Tibial artery (tissue), 4 donors: Measurements from ENCODE around the gene KCNK5.

Source experiments
- DNase-seq, 2 donors: peaks; one replicate each; pipeline ENCODE4 v3.0.0-alpha.2; 2019
- H3K27ac ChIP-seq, 2 donors: fragments of 200-600 bp; sonication (generic) in 1 of 2; 1 replicate in 1 of 2; 2 replicates in 1 of 2; pipeline ENCODE4 v1.5.1; 2018 to 2019; ENCODE audit warnings: mild to moderate bottlenecking in 1 of 2
- H3K27me3 ChIP-seq, 2 donors: fragments of 200-600 bp; sonication (generic) in 1 of 2; one replicate each; pipeline versions ENCODE4 v1.5.1 to v1.6.0; 2016 to 2019
- H3K36me3 ChIP-seq, 3 donors: fragments of 200-600 bp; sonication (generic) in 2 of 3; one replicate each; pipeline ENCODE4 v1.5.1; 2016 to 2019; ENCODE audit warnings: mild to moderate bottlenecking in 2 of 3
- H3K4me1 ChIP-seq, 4 donors: fragments of 200-600 bp; sonication (generic) in 2 of 4; 1 replicate in 3 of 4; 2 replicates in 1 of 4; pipeline ENCODE4 v1.5.1; 2016 to 2019
- H3K4me3 ChIP-seq, 2 donors: fragments of 200-600 bp; sonication (generic) in 1 of 2; 1 replicate in 1 of 2; 2 replicates in 1 of 2; pipeline ENCODE4 v1.5.1; 2018 to 2019; ENCODE audit warnings: mild to moderate bottlenecking in 2 of 2
- H3K9me3 ChIP-seq, 3 donors: fragments of 200-600 bp; sonication (generic) in 1 of 3; one replicate each; pipeline ENCODE4 v1.5.1; 2016 to 2019
- intact Hi-C: fragments of 100-400 bp; cut with DNase I; formaldehyde crosslinking; loops from one replicate; pipeline ENCODE4 v1.15.0; 2023; ENCODE audit warnings: low total_unique reads
- TF ChIP-seq, protein P1 (sequence below), 2 experiments: fragments of 200-600 bp in 1 of 2; fragments of 450-650 bp in 1 of 2; IDR thresholded peaks; one replicate each; pipeline ENCODE4 v1.5.1; 2017 to 2019; ENCODE audit warnings: antibody characterized with exemption in 2 of 2, mild to moderate bottlenecking in 1 of 2, moderate library complexity in 1 of 2

KCNK5 gene

DNA sequence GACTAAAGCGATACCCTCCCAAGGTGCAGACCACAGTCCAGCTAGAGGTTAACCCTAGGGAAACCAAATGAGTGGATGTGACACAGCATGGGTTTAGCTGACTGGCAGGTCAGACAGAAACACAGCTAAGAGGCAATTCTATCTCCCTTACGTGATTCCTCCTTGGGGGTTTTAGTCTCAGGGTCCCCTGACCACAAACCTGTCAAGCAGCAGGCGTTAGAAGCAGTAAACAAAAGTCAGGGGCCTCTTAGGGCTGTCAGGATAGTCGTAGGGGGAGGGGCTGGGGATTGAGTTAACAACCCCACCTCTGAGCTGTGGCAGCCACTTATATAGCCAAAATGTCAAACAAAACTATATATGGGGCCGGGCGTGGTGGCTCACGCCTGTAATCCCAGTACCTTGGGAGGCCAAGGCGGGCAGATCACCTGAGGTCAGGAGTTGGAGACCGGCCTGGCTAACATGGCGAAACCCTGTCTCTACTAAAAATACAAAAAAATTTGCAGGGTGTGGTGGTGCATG is 13.6 kb downstream of the KCNK5 start:
- Histone ChIP-seq H3K27ac (no peak overlapping the region), H3K4me3 (no peak overlapping the region), H3K27me3 (no peaks in the 10 kb centered on the region), H3K36me3 (no peaks in the 10 kb centered on the region), H3K9me3 (no peaks in the 10 kb centered on the region), H3K4me1 (peaks cover 0 to 24% (median 11%) of the 10 kb centered on the region in 4 donors)
- intact Hi-C loops: no loop called here
- TF ChIP-seq, protein P1, sequence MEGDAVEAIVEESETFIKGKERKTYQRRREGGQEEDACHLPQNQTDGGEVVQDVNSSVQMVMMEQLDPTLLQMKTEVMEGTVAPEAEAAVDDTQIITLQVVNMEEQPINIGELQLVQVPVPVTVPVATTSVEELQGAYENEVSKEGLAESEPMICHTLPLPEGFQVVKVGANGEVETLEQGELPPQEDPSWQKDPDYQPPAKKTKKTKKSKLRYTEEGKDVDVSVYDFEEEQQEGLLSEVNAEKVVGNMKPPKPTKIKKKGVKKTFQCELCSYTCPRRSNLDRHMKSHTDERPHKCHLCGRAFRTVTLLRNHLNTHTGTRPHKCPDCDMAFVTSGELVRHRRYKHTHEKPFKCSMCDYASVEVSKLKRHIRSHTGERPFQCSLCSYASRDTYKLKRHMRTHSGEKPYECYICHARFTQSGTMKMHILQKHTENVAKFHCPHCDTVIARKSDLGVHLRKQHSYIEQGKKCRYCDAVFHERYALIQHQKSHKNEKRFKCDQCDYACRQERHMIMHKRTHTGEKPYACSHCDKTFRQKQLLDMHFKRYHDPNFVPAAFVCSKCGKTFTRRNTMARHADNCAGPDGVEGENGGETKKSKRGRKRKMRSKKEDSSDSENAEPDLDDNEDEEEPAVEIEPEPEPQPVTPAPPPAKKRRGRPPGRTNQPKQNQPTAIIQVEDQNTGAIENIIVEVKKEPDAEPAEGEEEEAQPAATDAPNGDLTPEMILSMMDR (IDR thresholded peaks at IDR 0.05): no peak
- no peak for DNase-seq

DNA sequence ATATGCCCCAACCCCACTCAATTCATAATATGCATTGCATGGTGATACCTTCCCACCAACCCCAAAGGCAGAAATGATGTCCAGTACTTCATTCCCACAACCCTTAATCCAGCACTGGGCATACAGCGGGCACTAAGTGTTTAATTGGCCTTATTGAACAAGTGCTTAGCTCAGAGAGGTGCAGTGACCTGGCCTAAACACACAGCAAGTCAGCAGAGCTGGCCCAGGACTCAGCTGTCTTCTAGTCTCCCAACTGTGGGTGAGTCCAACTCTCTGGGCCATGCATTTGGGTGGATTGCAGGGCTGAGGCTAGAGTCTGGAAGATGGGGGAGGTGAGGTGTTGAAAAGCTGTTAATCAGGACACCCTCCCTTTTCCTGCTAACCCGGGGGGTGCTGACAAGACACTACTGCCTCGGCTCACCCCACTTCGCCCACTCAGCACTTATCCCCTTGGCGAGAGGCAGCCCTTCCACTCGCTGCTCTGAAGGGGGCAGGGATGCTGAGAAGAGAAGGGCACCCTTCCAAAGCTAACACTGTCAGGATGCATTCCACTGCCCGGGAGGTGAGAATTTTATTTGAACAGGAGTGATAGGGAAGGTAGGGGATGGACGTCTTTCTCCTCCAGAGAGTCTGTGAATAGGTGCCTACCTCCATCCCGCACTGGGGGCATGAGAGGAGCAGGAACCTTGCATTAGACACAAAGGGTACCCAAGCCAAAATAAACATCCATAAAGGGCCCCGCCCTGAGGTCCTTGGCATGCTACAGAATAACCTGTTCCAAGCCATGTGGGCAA is 14.2 kb downstream of the KCNK5 start:
- H3K4me3 ChIP-seq: no peak overlapping the region
- TF ChIP-seq, protein P1 (IDR thresholded peaks at IDR 0.05): no peak
- H3K36me3 ChIP-seq: no peaks in the 10 kb centered on the region
- H3K4me1 ChIP-seq: peaks cover 0 to 24% (median 11%) of the 10 kb centered on the region in 4 donors
- no peak for DNase-seq
- H3K9me3 ChIP-seq: no peaks in the 10 kb centered on the region
- H3K27ac ChIP-seq: no peak overlapping the region
- no peaks in the 10 kb centered on the region for H3K27me3 ChIP-seq
- intact Hi-C loops: no loop called here

DNA sequence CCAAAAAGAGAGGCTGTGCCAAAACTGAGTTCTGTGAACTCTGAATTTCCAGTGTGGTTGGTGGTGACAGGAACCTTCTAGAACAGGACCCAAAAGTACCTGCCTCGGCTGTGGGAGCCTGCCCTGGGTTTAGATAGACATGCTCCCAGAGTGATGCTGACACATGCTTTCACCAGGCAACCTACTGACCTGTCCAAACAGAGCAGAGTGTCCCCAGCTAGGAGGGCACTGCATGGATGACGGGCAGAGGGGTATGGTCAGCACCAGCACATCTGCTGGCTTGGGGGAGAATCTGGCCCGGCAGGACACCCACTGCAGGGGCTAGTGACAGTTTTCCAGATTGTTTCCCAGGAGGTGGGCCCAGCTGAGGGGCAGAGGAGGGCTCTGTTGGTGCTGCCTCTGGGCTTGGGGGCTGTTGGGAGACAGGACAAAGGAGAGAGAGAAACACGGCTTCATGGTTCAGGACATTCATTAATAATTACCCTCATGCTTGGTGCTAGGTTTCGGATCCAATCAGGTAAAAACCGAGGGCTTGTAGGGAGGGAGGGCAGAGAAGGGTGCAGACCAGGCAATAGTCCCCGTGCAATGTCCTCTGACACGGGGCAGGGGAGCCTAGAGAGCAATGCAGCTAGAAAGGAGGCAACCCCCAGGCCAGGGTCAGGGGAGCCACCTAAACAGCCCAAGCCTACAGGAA is 15.0 kb downstream of the KCNK5 start:
- Histone ChIP-seq H3K27ac (no peak overlapping the region), H3K27me3 (peaks cover 0 to 2% of the 10 kb centered on the region in 2 donors), H3K9me3 (no peaks in the 10 kb centered on the region), H3K4me1 (peaks cover 0 to 24% (median 11%) of the 10 kb centered on the region in 4 donors), H3K36me3 (no peaks in the 10 kb centered on the region), H3K4me3 (no peak overlapping the region)
- intact Hi-C loops: no loop called here
- TF ChIP-seq, protein P1 (IDR thresholded peaks at IDR 0.05): no peak
- no peak for DNase-seq

DNA sequence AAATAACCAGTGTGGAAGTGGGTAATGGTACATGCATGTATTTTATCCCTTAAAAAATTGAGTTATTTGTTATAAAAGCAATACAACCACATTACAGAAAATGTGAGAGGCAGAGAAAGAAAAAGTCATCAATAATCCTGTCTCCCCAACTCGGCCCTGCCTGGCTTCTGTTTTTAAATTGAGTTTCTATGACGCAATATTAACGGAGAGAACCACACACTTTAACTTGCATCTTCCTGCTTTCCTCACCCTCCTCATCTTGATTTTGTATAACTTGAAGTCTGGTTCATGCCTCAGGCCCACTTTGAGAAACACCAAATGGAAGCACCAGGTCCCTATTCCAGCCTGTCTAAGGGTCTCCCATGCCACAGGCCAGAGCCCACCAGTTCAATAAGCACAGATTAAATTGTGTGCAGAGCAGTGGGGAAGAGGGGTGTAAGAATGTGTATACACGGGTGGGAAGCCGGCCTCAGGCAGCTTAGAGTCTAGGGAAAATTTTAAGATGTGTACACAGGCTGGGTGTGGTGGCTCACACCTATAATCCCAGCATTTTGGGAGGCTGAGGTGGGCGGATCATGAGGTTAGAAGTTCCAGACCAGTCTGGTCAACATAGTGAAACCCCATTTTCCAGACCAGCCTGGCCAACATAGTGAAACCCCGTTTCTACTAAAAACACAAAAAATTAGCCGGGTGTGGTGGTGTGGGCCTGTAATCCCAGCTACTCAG is 15.9 kb downstream of the KCNK5 start:
- H3K4me1 ChIP-seq: peaks cover 0 to 24% (median 11%) of the 10 kb centered on the region in 4 donors
- intact Hi-C loops: no loop called here
- H3K36me3 ChIP-seq: no peaks in the 10 kb centered on the region
- DNase-seq: no peak
- no peak overlapping the region for H3K4me3 ChIP-seq
- H3K27ac ChIP-seq: no peak overlapping the region
- peaks cover 0 to 2% of the 10 kb centered on the region in 2 donors for H3K27me3 ChIP-seq
- H3K9me3 ChIP-seq: no peaks in the 10 kb centered on the region
- TF ChIP-seq, protein P1 (IDR thresholded peaks at IDR 0.05): no peak

DNA sequence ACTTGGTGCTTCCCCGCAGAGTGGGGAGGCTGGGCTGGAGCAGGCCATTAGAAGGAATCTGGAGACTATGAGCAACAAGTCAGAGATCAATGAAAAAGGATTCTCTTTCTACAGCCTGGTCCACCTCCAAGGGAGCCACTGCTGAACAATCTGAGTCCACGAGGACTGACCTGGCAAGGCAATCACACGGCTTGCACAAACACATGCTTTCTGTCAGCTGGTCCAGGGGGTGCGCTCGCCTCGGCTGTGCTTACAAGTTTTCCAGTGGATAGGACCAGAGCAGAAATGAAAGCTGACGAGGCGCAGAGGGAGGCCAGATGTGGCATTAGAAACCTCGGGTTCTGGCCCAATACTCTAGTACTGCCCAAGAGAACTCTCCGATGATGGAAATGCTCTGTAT is 18.1 kb downstream of the KCNK5 start:
- Histone ChIP-seq H3K27ac (no peak overlapping the region), H3K4me1 (peaks cover 0 to 12% (median 8%) of the 10 kb centered on the region in 4 donors)
- intact Hi-C loops: no loop called here

More for the DNA sequence above, 18.1 kb downstream of the KCNK5 start:
- no peaks in the 10 kb centered on the region for H3K36me3 ChIP-seq
- H3K9me3 ChIP-seq: no peaks in the 10 kb centered on the region
- DNase-seq: no peak
- TF ChIP-seq, protein P1 (IDR thresholded peaks at IDR 0.05): no peak
- peaks cover 0 to 6% of the 10 kb centered on the region in 2 donors for H3K27me3 ChIP-seq
- H3K4me3 ChIP-seq: no peak overlapping the region
